SIG-M5 (cell line): ENCODE results near the gene SLC9A5.

Source experiments
- DNase-seq: peaks from one replicate; lab custom pipeline; 2025; lab: John Stamatoyannopoulos, UW

SLC9A5 gene

DNA sequence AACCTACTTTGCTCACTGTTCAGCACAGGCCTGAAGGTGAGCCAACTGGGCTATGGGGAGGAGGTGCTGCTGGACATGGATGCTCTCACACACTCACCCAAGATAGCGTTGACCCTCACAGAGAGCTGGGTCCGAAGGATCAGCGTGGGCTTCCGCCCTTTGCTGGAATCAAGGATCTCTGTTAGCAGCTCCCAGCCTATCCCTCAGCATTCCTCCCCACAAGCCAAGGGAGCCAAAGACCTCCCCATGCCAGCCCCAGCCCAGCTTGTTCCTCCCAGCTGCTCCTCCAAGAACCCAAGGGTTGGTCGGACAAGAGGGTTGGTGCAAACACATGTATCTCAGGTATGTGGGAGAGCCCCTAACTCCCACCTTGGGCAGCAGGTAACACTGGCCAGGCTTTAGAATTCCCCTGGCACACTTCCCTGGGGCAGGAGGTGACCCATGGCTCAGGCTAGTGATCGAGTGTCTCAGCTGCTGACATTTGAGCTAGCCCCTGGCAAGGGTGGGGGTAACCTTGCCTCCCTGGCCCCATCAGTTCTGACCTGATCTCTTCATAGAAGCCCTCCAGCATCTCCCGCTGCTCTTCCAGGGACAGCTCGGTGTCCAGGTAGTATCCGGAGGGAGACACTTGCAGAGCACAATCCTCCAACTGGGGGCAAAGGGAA lies 9.8 kb upstream of the SLC9A5 start:
- no peak for DNase-seq

DNA sequence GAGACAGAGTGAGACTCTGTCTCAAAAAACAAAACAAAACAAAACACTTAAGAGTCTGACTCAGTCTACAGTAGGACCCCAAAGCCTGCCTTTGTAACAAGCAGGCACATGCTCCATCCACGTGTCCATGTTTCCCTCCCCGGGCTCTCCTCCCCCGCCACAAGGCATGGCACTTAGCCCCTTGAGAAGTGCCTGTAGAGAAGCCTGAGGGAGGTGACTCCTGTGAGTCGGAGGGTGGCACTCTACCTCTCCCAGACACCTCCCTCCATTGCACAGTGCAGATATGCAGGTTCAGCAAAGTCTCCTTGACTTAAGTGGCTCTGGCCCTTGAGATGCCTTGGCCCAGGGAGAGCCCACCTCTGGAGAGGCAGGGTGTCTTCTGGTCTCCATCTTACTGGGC lies 8.3 kb upstream of the SLC9A5 start:
- no peak for DNase-seq

DNA sequence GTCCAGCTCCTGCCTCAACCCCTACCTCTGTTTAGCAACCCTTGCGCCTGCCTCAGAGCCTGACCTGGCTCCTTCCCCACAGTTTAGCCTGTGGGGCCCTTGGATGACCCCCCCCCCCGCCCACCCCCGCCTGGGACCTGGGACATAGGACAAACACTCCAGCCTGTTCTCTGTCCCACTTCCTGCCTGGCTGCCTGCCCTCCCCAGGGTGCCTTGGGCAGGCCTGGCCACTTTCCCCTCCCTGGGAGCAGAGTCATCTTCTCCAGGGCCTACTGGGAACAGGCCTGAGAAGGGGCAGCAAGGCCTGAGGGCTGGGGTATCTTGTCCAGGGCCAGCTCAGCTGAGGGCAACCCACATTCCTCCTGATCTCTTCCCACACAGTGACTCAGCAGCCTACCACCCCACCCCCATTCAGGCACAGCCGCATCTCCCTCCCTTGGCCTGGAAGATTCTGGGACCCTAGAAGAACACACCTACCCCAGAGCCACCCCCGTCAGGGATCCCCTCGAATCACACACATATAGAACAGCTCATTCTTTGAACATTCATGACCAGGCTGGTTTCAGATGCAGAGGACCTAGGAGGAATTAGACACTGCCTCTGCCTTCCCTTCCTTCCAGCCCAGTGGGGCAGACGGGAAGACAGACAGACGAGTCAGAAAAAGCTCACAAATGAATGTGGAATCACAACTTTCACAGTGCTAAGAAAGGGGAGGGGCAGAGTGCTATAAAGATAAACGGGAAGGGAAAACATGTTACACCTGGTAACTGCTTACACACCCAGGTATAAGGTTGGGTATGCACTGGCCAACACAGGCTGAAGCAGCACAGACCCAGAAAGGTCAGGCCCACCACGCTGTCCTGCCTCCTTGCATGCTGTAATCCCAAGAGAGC lies 7.5 kb upstream of the SLC9A5 start:
- no peak for DNase-seq

DNA sequence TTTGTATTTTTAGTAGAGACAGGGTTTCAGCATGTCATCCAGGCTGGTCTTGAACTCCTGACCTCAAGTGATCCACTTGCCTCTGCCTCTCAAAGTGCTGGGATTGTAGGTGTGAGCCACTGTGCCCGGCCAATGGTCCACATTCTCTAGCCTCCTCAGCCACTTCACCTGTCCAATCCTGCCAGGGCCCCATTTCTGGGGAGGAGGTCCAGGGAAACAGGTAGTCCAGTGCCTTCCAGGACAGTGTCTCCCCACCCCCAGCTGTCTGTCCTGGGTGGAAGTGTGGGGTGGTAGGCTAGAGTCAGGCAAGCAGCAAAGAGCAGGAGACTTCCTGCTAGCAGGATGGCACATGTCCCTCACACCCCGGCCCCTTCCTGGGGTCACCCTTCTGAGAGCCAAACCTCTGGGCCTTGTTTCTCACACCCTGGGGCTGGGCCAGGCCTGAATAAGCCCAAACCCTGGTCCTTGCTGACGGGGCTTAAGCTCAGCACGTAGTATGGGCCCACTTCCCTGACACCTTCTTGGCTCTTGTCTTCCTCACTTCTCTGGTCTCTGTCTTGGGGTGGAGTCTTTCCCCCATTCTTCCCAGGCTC lies 6.5 kb upstream of the SLC9A5 start:
- DNase-seq = no peak

DNA sequence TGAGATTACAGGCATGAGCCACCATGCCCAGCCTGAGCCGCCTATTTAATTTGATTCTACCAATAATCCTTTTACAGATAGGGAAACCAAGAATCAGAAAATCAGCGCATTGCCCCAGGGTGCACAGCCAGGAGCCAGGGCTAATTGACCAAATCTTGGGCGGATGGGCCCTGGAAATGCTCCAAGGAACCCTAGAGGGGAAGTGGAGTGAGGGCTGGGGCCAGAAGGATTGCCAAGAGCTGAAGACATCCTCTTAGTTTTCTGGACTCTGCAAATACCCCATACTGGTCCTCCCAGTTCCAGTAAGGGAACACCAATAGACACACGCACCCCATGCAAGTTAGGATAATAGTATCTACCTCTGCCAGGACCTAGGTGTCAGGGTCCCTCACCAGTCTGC lies 5.3 kb upstream of the SLC9A5 start:
- no peak for DNase-seq

DNA sequence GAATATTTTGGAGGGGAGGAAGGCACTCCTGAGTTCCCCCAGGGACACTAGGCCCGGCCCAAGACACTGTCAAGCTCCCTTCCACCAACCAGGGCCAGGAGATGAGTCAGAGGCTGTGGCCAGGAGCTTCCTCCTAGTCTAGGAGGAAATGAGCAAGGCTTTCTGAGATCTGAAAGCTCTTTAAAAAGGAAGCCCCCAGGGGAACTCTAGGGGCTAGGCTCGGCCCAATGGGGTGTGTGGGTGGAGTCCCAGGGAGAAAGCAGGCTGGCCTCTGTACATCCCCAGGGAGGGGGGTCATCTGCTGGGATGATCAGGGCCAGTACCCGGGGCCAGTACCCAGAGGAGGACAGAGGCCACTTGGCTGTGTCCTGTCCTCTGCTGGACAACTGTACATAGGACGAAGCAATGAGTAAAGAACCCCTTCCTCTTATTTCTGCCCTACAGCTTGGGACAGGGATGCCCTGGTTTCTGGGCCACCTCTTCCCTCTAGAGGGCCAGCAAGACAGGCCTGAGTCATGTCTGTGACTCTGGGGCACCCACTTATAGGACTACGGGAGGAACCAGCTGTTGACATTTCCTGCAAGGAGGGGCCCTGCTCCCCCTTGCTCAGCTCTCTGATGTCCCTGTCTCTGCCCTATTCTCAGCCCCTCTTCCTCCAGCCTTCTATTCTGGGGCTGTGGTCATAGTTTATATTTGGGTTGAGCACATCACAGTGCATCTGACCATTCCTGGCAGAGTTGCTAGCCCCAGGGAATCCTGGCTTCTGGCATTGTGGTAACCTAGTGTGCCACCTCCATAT lies 4.2 kb upstream of the SLC9A5 start:
- peak; percentile 92 for DNase-seq

DNA sequence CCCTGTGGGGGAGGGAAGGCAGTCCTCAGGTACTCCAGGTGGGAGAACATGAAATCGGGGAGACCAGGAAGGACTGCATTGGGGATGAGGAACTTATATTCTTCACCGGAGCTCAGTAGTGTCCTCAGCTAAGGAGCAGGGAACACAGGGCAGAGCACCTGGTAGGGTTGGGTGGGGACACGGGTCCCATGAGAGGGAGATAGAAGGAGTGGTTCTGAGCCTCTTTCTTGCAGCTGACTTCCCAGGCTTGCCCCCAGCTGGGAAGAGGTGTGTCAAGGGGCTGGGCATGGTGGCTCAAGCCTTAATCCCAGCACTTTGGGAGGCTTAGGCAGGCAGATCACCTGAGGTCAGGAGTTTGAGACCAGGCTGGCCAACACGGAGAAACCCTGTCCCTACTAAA lies 3.6 kb upstream of the SLC9A5 start:
- no peak for DNase-seq

DNA sequence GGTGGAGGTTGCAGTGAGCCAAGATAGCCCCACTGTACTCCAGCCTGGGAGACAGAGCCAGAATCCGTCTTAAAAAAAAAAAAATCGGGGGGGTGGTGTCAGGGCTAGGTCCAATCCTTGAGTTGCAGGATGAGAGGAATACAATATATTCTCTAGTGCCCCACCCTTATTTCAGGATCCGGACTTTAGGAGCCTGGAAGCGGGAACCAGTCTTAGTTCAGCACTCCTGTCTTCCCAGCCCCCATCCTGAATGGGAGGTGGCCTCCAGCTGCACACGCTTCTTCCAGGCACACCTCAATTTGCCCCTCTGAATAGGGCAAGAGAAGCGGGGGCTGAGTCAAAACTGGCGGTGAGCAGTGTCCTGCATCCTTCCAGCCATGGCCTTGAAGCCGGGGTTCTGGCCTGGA lies 3.1 kb upstream of the SLC9A5 start:
- DNase-seq = no peak

DNA sequence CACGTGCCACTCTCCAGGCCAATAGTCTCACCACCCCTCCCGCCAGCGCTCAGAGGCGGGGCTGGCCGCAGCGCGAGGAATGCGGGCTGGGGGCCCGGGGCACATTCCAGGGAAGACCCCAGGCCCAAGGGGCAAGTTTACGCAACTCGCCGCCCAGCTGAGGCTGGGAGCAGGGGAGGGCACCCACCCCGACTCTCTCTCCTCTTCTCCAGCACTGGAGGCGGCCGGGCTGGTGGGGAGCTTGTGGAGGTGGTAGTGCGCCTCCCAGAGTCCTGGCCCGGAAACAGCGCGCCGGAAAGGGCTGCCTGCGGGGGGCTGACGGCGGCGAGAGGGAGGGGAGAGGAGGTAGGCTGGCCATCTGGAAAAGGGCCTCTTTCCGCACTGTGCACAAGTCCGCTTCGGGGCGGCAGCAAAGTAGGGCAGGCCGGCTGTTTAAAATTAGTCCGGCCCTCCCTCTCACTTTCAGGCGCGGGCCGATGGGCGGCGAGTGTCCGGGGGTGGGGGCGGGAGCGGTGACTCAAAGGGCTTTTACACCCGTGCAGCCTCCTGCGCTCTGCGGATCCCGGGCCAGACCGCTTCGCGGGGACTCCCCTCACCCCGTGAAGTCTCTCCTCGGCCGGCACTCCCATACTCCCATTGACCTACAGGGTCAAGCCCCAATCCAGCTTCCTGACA lies 2.6 kb upstream of the SLC9A5 start:
- DNase-seq = no peak

DNA sequence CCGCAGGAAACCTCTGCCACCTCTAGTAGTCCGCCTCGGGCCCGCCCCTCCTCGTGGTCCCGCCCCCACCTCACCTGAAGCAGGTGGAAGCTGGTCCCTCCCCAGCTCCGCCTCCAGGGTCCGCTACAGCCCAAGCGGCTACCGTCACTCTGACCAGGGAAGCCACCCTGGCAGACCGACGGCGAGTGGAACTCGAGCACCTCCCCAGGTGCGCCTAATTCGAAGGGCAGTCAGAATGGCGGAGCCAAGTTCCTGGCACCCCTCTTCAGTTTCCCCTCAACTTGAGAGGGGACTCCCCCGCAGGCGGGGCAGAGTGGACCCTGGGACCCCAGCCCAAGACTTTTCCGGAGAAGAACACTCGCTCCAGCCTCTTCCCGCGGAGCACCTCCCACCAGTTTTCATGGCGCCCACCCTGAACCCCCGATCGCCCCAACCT lies 2.0 kb upstream of the SLC9A5 start:
- no peak for DNase-seq

DNA sequence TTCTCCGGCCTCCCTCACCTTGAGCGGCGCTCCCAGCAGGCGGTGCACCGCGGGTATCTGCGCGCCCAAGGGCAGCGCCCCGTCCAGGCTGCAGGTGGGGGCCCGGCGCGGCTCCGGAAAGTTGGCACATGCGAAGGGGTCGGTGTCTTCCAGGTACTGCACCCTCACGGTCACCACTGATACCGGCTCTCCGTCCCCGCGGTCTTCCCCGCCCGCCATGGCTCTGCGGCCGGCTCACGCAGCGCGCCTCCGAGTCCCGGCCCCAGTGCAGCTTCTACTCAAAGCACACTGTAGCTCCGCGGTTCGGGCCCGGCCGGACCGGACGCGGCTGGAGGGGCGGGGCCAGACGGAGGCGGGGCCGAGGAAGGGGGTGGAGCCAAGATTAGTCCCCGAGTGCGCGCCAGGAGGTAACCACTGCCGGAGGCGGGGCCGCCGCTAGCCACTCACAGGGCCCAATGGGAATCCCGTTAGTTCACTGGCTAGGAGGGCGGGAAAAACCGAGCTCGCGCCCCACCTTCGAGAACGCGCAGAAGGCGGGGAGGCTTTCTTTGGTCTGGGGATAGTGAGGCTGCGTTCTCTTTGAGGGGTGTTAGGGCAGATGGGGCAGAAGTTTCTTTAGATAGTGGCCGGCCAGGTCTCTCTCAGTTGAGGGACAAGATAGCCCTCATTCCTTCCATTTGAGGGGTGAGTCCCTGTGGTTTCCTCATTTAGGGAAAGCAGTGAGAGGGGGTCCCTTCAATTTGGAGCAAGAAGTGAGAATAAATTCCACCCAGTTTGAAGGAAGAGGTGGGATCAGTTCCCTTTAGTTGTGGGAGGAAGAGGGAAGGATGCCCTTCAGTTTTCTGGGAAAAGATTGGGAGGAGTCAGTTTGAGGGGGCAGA lies 1.3 kb upstream of the SLC9A5 start, which contains the start of gene FHOD1:
Gene FHOD1 (minus strand): TSS at position 290 of the 881 bp plus-strand sequence. CDS start 71 bp downstream, at position 219.
- DNase-seq = peak; percentile 57

DNA sequence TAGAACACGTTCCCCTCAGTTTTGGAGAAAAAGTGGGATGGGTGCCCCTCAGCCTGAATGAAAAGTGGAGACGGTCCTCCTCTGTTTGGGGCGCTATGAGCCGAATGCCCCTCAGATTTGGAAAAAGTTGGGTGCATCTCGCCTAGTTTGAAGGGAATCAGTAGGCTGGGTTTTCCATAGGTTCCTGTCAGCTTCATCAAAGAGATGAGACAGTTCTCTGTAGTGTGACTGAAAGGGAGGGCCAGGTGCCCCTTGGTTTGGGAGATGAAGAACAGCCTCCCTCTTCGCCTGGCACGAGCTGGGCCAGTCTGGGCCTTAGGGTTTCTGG lies 742 bp upstream of the SLC9A5 start:
- DNase-seq = no peak

DNA sequence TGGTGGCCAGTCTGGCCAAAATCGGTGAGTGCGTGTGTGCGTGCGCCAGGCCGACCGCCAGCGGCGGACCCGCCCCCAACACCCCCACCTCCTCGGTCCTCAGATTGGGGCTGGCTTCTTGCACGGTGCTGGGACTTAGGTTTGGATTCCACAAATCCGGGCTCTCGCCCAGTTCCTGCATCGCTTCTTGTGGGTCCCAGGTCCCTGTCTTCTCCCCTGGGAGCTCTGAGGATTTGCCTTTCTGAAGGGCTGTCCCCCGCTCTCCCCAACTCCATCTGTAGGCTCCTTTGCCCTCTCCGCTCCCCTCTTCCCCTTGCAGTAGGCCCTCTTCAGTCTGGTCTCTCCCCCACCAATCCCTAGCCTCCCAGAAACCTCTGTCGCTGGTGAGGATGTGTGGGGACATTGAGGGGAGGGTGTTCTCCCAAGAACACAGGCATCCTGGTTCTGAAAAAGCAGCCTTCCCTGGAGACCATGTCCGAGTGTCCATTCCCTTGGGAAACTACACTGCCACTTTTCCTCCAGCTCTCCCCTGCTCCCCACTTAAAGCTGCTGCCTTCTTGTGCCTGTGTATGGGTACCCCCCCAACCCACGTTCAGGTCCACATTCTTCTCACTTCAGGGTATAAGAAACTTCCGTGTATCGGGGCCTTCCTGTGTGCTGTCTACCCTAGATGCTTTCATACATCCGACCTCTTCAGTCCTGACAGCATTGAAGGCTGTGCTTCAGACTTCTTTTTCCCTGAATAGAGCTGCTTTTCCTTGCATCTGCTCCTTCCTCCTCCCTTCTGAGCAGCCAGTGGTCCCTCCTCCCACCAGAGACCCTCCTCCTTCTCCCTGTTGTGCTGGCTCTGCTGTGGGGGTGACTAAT lies 632 bp downstream of the SLC9A5 start:
- DNase-seq = no peak

DNA sequence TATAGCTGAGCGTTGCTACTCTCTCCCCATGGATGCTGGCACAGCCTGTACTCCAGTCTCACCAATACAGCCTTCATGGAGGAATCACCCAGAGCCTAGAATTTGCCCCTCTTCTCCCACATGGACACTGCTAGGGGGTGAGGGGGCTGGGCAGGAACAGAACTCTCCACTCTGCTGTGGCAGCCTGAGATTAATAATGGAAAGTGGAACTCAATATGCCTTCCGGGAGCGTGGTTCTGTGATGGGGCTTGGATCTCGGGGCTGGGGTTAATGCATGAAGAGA lies 1.2 kb downstream of the SLC9A5 start:
- no peak for DNase-seq

DNA sequence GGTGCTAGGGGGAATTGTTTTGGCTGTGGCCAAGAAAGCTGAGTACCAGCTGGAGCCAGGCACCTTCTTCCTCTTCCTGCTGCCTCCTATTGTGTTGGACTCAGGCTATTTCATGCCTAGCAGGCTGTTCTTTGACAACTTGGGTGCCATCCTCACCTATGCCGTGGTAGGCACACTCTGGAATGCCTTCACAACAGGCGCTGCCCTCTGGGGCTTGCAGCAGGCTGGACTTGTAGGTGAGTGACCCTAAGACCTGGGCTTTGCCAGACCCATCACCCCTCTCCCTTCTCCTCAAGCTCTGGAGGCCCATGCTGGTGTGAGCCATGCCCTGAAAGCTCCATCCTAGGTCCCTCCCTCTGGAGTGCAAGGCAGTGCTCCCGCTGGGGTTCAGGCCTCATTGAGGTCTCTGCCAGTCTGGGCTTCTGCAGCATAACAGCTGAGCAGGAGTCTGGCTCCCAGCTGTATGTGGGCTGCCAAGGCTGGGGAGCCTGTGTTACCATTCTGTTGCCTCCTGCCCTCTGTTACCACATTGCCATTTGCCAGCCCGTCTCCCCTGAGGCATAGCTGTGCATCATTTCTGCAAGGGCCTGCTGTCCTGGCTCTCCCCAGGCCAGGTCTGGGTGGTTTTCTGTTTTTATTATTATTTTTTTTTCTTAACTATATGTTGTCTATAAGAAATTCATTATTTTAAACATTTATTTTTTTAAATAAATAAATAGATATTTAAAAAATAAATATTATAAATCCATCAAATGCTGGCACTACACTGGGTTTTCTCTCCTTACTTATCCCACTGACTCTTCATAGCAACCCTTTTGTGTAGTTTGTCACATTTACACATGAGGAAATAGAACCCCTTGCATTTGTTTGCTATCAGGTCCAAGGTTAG lies 4.1 kb downstream of the SLC9A5 start:
- DNase-seq = no peak

DNA sequence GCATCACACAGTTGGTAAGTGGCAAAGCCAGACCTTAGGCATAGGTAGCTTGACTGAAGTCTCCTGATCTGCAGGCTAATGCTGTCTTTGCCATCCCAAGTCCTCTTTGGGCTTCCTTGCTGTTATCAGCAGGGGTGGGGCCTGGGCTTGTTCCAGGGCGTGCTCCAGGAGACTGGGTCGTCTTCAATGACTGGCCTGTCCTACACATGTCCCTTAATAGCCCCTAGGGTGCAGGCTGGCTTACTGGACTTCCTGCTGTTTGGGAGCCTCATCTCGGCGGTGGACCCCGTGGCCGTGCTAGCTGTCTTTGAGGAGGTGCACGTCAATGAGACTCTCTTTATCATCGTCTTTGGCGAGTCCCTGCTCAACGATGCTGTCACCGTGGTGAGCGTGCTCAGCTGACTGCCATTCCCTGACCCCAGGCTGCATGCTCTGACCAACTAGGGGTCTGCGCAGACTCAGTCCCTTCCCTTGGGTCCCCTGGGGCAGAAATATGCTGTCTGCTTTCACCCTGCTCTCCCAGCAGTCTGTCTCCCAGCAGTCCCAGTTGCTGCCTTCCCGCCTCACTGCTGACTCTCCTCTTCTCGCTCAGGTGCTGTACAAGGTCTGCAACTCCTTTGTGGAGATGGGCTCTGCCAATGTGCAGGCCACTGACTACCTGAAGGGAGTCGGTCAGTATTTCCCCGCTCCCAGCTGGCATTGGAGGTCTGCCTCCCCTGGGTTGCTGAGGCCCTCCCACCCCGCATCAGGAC lies 6.2 kb downstream of the SLC9A5 start:
- DNase-seq = no peak

DNA sequence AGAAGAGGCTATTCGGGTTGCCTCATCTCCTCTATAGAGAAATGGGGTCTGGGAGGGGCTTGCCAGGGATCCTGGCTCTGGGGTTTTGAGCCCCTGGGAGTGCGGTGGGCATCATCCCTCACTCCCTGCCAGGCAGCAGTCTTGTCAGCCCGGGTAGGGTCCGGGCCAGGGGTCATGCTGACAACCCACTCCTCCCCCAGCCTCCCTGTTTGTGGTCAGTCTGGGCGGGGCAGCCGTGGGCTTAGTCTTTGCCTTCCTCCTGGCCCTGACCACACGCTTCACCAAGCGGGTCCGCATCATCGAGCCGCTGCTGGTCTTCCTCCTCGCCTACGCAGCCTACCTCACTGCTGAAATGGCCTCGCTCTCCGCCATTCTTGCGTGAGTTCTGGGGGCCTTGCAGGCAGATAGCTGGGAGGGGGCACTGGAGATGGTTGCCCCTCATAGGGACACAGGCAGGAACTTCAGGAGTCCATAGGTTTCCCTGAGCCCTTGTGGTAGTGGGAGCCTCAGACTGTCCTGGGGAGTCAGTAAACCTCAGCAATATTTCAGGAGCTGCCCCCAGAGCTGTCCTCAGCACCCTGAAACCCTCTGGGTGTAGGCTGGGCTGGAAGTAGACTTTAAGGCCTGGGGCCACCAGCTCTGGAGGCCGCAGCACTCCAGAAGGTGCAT lies 6.9 kb downstream of the SLC9A5 start:
- no peak for DNase-seq
